Upper lobe of left lung (tissue), 6 donors: ENCODE results near the gene CYBA. TPM values are rescaled to one million over a fixed set of nuclear protein-coding genes. Genes with fewer than 3 reads are reported as not detected.

Experiments used
- ATAC-seq, 2 donors: fragments of 200-7000 bp; cut with Tn5 transposase; one replicate each; pipeline ENCODE4 v1.9.1; 2022; ENCODE audit warnings: mild to moderate bottlenecking in 2 of 2, moderate library complexity in 2 of 2; ENCODE audit not compliant: low FRiP score in 2 of 2
- DNase-seq, 2 donors: peaks; one replicate each; pipeline ENCODE4 v3.0.0-alpha.2; 2019 to 2020
- H3K27ac ChIP-seq, 4 donors: fragments of 200-600 bp; sonication (generic); one replicate each; pipeline ENCODE4 v1.5.1; 2016 to 2019
- H3K27me3 ChIP-seq, 4 donors: fragments of 200-600 bp; sonication (generic); one replicate each; pipeline ENCODE4 v1.5.1; 2017 to 2019
- H3K36me3 ChIP-seq, 4 donors: fragments of 200-600 bp; sonication (generic); one replicate each; pipeline ENCODE4 v1.5.1; 2016 to 2019
- H3K4me1 ChIP-seq, 4 donors: fragments of 200-600 bp; sonication (generic); one replicate each; pipeline ENCODE4 v1.5.1; 2018 to 2019
- H3K4me3 ChIP-seq, 4 donors: fragments of 200-600 bp; sonication (generic); one replicate each; pipeline ENCODE4 v1.5.1; 2017 to 2019; ENCODE audit warnings: mild to moderate bottlenecking in 2 of 4, moderate library complexity in 1 of 4
- H3K9me3 ChIP-seq, 4 donors: fragments of 200-600 bp; sonication (generic); one replicate each; pipeline ENCODE4 v1.5.1; 2018 to 2019
- EP300 ChIP-seq, 4 donors: sonication (generic); formaldehyde crosslinking; IDR thresholded peaks; one replicate each; pipeline ENCODE4 v1.5.1; 2017; ENCODE audit warnings: antibody characterized with exemption in 4 of 4, control low read depth in 2 of 4
- POLR2A ChIP-seq, 4 donors: fragments of 450-650 bp; IDR thresholded peaks; one replicate each; pipeline ENCODE4 v1.5.1; 2016 to 2017; ENCODE audit warnings: antibody characterized with exemption in 4 of 4, mild to moderate bottlenecking in 2 of 4
- POLR2AphosphoS5 ChIP-seq, 2 donors: sonication (generic); formaldehyde crosslinking; IDR thresholded peaks; one replicate each; pipeline ENCODE4 v1.5.1; 2017; ENCODE audit warnings: antibody characterized with exemption in 2 of 2
- WGBS, 2 donors: methylation state at CpG; one replicate each; pipeline ENCODE4 v1.1.5; 2017 to 2018; 5-methylcytosine and 5-hydroxymethylcytosine counted together
- total RNA-seq, 6 donors: library from RNA; depleted of rRNA in 4 of 6; stranded (reverse); fragments of >200 nt in 4 of 6; gene quantifications; one replicate each; pipeline versions ENCODE4 v1.1.0 to v1.2.1, GENCODE V29; 2016 to 2021
- TF ChIP-seq, protein P1 (sequence below), 6 experiments: fragments of 450-650 bp in 4 of 6; fragments of 200-600 bp in 2 of 6; sonication (generic) in 2 of 6; IDR thresholded peaks; one replicate each; pipeline ENCODE4 v1.5.1; 2016 to 2019; ENCODE audit warnings: antibody characterized with exemption in 6 of 6
- donor health status: DM: no; HTN: no; CAD: no; lungs with moderate emphysema.
- donor health status: DM: no; HTN: yes; CAD: no; lungs with severe emphysema.

The CYBA gene
- total RNA-seq, 6 donors from 2014 or later = 213 to 472 (median 322) TPM

DNA sequence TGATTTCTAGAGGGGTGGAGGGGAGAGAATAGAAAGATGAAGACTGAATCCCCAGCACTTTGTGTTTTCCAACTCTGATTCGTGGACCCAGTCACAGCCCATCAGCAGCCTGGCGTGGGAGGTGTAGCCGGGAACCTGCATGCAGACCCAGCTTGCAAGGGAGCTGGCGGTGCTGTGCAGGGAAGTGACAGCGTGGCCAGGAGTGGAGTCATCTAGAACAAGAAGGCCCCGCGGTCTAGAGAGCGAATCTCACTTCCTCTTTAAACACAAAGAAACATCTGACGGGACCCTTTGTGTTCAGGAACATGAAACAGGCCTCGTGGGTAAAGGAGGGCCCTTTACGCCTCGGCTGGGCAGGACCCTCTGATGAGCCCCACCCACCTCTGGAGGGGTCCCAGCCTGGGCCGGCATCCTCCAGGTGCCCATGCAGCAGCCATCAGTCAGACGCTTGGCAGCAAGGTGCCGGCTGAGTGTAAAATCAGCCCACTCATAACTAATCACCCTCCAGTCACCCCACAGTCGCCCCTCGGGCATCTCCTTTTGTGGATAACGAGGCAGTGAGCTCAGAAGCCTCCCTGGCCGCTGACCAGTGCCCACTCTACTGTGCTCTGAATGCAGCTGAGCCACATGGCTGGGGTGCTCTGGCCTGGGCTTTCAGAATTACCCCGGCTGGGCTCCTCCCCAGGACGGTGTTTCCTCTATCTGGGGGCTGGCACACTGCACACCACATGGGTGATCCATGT is 31.0 kb upstream of the CYBA start:
- H3K9me3 ChIP-seq = no peaks in the 10 kb centered on the region
- H3K36me3 ChIP-seq = peaks cover 0 to 3% (median 0%) of the 10 kb centered on the region in 4 donors
- H3K4me1 ChIP-seq = peaks cover 20 to 47% (median 33%) of the 10 kb centered on the region in 4 donors
- peak in 1 of 2 donors; percentile 89 for DNase-seq
- H3K27ac ChIP-seq = peak overlapping the region; percentile 54 to 84 (median 68)
- H3K27me3 ChIP-seq = peaks cover 0 to 8% (median 3%) of the 10 kb centered on the region in 4 donors
- H3K4me3 ChIP-seq = peak overlapping the region in 1 of 4 donors; percentile 14
- ATAC-seq = peak; percentile 41 to 55
- WGBS, 2 donors = 27 to 29% methylated on average over 15 to 21 of the region's 21 CpGs
- TF ChIP-seq, protein P1, sequence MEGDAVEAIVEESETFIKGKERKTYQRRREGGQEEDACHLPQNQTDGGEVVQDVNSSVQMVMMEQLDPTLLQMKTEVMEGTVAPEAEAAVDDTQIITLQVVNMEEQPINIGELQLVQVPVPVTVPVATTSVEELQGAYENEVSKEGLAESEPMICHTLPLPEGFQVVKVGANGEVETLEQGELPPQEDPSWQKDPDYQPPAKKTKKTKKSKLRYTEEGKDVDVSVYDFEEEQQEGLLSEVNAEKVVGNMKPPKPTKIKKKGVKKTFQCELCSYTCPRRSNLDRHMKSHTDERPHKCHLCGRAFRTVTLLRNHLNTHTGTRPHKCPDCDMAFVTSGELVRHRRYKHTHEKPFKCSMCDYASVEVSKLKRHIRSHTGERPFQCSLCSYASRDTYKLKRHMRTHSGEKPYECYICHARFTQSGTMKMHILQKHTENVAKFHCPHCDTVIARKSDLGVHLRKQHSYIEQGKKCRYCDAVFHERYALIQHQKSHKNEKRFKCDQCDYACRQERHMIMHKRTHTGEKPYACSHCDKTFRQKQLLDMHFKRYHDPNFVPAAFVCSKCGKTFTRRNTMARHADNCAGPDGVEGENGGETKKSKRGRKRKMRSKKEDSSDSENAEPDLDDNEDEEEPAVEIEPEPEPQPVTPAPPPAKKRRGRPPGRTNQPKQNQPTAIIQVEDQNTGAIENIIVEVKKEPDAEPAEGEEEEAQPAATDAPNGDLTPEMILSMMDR (IDR thresholded peaks at IDR 0.05) = no peak
- TF ChIP-seq POLR2AphosphoS5 (IDR thresholded peaks at IDR 0.05) (no peak), EP300 (IDR thresholded peaks at IDR 0.05) (no peak), POLR2A (IDR thresholded peaks at IDR 0.05) (no peak)

DNA sequence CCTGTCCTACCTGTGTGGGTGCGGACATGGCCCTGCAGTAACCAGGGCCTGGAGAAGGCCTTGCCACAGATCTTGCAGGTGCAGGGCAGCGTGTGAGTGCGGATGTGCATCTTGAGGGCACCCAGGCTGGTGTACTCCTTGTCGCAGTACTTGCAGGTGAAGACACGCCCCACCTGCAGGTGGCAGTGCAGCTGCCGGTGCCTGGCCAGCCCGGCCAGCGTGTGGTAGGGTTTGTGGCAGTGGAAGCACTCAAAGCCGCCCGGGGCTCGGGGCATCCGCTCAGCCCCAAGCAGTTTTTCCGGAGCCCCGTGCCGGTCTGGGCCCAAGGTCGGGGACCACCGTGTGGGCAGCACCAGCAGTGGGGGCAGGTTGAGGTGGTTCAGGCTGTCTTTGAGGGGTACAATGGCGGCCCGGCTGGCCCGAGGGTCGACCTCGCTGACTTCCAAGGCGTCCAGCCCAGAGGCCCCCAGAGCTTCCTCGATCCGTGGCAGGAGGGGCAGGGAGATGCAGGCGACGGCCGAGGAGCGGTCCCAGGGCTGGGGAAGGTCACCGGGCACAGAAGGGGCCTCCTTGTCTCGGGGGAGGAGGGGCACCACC is 30.3 kb upstream of the CYBA start:
- no peak for TF ChIP-seq POLR2AphosphoS5 (IDR thresholded peaks at IDR 0.05)
- TF ChIP-seq, protein P1 (IDR thresholded peaks at IDR 0.05) = peak in 5 of 6 experiments; percentile 13 to 47 (median 40)
- no peak overlapping the region for H3K4me3 ChIP-seq
- 67 to 79% methylated on average over 3 to 31 of the region's 31 CpGs for WGBS, 2 donors
- H3K9me3 ChIP-seq = no peaks in the 10 kb centered on the region
- ATAC-seq (no peak), DNase-seq (peak in 1 of 2 donors; percentile 87)
- peaks cover 0 to 3% (median 0%) of the 10 kb centered on the region in 4 donors for H3K36me3 ChIP-seq
- H3K27me3 ChIP-seq = peaks cover 0 to 8% (median 2%) of the 10 kb centered on the region in 4 donors
- H3K27ac ChIP-seq = peak overlapping the region in 3 of 4 donors; percentile 42 to 84 (median 65)
- H3K4me1 ChIP-seq = peaks cover 13 to 40% (median 28%) of the 10 kb centered on the region in 4 donors

DNA sequence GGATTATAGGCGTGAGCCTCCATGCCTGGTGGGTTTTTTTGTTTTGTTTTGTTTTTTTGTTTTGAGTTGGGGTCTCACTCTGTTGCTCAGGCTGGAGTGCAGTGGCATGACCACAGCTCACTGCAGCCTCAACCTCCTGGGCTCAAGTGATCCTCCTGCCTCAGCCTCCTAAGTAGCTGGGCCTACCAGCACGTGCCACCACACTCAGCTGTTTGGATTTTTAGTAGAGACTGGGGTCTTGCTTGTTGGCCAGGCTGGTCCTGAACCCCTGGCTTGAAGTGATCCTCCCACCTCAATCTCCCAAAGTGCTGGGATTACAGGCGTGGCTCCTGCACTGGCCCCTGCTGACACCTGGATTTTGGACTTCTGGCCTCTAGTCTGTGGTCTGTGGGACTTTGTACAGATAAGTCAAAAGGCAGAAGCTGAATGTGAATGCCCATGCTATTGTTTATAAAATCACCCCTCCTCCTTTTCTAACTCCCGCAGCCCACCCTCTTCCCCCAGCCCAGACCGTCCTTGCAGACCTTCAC is 29.8 kb upstream of the CYBA start:
- Histone ChIP-seq H3K9me3 (no peaks in the 10 kb centered on the region), H3K36me3 (peaks cover 0 to 3% (median 0%) of the 10 kb centered on the region in 4 donors), H3K4me3 (no peak overlapping the region), H3K4me1 (peaks cover 8 to 34% (median 22%) of the 10 kb centered on the region in 4 donors), H3K27me3 (peaks cover 0 to 8% (median 1%) of the 10 kb centered on the region in 4 donors), H3K27ac (peak overlapping the region in 1 of 4 donors; percentile 65)
- ATAC-seq (no peak), DNase-seq (no peak)
- TF ChIP-seq POLR2AphosphoS5 (IDR thresholded peaks at IDR 0.05) (no peak), POLR2A (IDR thresholded peaks at IDR 0.05) (no peak), EP300 (IDR thresholded peaks at IDR 0.05) (no peak)
- TF ChIP-seq, protein P1 (IDR thresholded peaks at IDR 0.05) = no peak
- WGBS, 2 donors = 87 to 90% methylated on average over 4 to 5 of the region's 5 CpGs

DNA sequence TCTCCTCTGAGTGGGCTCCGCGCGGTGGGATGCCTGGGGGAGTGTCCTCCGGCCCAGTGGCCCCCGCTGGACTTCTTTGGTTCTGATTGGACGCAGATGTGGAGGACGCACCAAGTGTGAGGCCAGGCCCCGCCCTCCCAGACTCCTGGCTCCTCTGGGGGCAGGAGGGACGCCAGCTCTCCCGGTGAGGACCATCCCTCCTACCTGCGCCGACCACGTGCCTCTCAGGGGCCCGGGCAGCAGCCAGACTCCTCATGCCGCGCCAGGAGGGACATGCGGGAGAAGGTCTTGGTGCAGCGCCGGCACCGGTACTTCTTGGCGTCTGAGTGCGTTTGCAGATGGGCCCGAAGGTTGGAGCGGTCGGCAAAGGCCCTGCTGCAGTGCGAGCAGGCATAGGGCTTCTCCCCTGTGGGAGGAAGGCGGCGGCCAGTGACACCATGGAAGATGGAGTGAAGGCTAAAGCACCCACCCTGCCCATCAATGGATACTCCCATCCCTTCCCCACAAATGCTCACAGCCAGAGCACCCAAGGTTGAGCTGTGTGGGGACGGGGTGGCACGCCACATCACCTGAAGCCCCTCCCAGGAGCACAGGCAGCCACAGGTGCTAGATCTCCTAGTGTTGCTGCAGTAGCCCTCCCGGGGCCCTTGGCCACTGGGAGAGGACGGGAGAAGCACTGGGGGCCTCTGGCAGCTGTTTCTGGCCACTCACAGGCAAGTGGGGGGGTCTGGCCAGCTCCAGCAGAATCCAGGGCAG is 27.5 kb upstream of the CYBA start:
- Histone ChIP-seq H3K9me3 (no peaks in the 10 kb centered on the region), H3K27me3 (peaks cover 0 to 8% (median 0%) of the 10 kb centered on the region in 4 donors), H3K4me1 (peaks cover 2 to 20% (median 12%) of the 10 kb centered on the region in 4 donors), H3K36me3 (peaks cover 0 to 3% (median 0%) of the 10 kb centered on the region in 4 donors), H3K27ac (no peak overlapping the region), H3K4me3 (no peak overlapping the region)
- ATAC-seq (no peak), DNase-seq (peak in 1 of 2 donors; percentile 79)
- 45 to 59% methylated on average over 8 to 31 of the region's 32 CpGs for WGBS, 2 donors
- no peak for TF ChIP-seq EP300 (IDR thresholded peaks at IDR 0.05)
- TF ChIP-seq, protein P1 (IDR thresholded peaks at IDR 0.05) = no peak
- no peak for TF ChIP-seq POLR2AphosphoS5 (IDR thresholded peaks at IDR 0.05)
- no peak for TF ChIP-seq POLR2A (IDR thresholded peaks at IDR 0.05)
